ENCODE data around the gene CHD3.

CHD3 gene

GRCh38 chr17:7897773-7898172 is 9.2 kb downstream of the CHD3 start:
- DNase-seq: no peak

- DNase-seq: no peak
Observed at GRCh38 chr17:7903154-7904103, 14.8 kb downstream of the CHD3 start.

- no peak for DNase-seq
Observed at GRCh38 chr17:7909089-7909488, 20.5 kb downstream of the CHD3 start.

DNA sequence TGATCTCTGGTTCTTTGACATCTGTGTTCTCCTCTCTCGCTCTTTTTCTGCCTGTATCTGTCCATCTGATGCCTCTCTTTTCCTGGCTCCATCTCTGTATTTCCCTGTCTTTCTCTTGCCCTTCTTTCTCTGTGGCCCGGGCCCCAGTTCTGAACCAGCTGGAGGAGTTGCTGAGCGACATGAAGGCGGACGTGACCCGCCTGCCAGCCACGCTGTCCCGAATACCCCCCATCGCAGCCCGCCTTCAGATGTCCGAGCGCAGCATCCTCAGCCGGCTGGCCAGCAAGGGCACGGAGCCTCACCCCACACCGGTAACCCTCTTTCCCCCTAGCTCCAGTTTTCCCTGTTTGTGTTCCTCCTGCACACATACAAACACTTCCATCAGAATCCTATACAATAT is 21.7 kb downstream of the CHD3 start:
- no peak for DNase-seq

- DNase-seq: no peak
Observed at GRCh38 chr17:7910711-7911110, 22.1 kb downstream of the CHD3 start.

DNA sequence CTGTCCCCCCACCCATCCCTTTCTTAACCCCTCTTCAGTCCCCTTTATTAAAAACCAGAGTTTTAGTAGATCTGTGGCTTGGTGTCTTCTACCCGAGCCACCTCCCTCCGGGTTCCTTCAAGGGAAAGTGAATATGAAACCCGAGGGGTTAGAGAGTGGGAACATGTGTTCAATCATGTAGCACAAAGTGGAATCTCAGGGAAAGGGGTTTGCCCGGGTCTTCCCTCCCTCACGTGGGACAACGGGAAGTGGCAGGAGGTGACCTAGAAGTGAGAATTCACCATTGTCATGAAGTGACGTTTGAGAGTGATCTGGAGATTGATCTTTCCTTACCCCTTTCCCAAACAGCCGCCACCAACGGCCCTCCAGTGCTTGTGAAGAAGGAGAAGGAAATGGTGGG is 22.5 kb downstream of the CHD3 start:
- no peak for DNase-seq

- DNase-seq: peak in 4 of 5 donors; percentile 20 to 82 (median 48)
Observed at GRCh38 chr17:7912927-7913524, 24.4 kb downstream of the CHD3 start.

GRCh38 chr17:7915179-7915610 is 26.6 kb downstream of the CHD3 start:
- DNase-seq: no peak

GRCh38 chr17:7915611-7916384 is 27.2 kb downstream of the CHD3 start, which contains the start of gene RNF227:
Gene RNF227, minus strand, starts transcription at chr17:7916289. Its CDS starts 94 bp downstream, at chr17:7916195.
- DNase-seq: peak; percentile 74 to 86 (median 77)

DNA sequence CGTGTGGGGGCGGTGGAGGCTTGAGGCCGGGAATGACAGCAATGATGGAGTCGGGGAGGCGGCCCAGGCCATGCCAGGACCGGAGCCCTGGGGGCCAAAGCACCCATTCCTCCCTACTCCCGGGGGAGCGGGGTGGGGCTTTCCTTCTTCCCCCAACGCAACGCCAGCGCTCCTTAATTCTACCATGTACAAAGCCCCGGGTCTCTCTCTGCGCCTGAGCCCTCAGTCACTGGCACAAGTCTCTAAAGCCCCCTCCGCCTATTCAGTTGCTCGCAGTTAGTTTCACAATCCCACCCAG is 27.7 kb downstream of the CHD3 start:
- peak in 1 of 5 donors; percentile 21 for DNase-seq

- DNase-seq: no peak
Observed at GRCh38 chr17:7916808-7917207, 28.2 kb downstream of the CHD3 start.

GRCh38 chr17:7922269-7922844 is 33.8 kb downstream of the CHD3 start:
- no peak for DNase-seq

- DNase-seq: peak; percentile 67 to 82 (median 75)
Observed at GRCh38 chr17:7922845-7923628, 34.4 kb downstream of the CHD3 start.

DNA sequence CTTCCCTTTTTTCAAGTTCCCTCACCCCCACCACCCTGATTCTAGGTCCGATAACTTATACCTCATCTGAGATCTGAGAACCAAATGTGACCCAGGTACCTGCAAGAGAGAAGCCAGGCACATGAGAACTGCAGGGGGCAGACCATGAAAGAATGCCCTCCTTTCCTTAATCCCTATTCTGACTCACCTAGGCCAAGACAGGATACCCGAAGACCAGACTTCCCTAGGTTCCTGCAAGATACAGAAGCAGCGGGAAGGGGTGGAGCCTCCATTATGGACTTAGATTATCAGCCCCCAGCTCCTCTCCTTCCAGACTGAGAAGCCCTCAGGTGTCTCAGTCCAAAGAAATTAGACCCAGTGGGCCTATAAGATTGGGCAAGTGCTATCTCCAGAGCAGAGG is 39.0 kb downstream of the CHD3 start:
- DNase-seq: no peak

DNA sequence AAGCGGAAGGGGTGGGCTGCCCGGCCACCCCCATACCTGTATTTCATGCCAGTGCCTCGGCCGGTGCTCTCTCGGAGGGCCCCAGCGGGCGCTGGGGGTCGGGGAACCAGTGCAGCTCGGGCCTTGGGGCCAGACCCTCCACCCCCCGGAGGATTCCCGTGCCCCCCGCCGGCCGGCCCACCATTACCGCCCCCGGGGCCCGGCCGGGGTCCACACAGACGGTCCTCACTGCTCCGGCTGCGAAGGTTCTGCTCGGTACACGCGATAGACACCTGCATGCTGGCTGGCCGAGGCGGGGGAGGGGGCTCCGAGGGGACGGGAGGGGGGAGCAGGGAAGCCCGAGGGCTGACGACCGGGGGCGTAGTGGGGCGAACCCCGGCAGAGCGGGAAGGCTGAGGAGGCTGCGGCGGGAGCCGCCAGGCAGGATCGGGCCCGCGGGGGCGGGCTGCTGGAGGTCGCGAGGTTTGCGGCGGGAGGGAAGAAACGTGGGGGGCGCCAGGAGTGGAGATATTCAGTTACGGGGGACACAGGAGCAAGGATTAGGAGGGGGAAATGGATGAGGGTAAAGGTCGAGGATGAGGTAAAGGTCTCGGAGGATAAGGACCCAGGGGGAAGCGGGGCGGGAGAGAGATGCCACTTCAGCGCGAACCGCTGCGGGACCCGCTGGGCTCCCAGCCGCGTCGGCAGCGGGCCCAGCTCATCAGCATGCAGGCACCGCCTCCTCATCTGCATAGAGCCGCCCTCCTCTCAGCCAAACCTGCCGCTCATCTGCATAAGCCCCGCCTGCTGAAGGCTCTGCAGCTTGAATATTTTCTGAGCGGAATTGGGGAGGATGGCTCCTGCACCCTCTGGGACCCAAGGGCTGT is 40.8 kb downstream of the CHD3 start, which contains the start of gene KCNAB3:
Gene KCNAB3, minus strand, starts transcription at position 699 of the 866 bp plus-strand sequence. Its CDS starts 421 bp downstream, at position 278.
- DNase-seq: peak; percentile 26 to 72 (median 55)

DNA sequence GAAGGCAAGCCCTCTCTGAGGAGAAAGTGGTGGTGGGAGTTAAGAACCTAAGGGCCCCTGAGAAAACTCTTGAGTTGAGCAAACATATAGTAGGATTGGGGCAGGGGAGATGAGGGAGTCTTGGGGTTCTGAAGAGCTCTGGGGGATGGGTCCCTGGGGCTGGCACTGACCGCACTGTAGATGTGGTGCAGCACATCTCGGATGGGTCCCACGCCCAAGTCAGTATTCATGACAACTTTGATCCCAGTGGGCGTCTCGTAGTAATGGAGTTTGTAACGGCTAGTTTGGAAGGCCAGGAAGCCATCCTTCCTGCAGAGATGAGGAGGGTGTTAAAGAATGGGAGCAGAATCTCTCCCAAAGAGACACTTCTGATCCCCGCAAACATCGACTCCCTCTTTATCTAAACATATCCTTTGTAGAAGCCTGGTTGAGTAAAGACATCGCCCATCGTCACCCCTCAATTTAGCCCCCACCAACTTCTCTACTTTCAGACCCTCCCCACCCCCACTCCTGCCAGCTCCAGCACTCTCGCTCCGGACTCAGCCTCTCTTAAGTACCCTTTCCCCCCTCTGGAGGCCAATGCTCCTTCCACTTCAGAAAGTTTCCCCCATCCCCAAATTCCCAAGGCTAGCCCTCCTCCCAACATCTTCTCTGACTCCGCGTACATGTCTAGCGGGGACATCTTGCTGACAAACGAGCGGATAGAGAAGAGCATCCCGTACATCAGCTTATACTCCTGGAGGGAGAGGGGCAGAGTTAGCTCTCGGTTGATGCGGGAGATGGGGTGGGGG is 42.4 kb downstream of the CHD3 start:
- no peak for DNase-seq

GRCh38 chr17:7931709-7932482 is 43.3 kb downstream of the CHD3 start, which contains the start of the genes CNTROB and TRAPPC1:
Gene CNTROB, plus strand, starts transcription at chr17:7932206. Its CDS starts 874 bp downstream, at chr17:7933080.
Gene TRAPPC1, minus strand, starts transcription at chr17:7931946. Its CDS starts 117 bp downstream, at chr17:7931829.
- peak; percentile 99 to 100 (median 99) for DNase-seq

DNA sequence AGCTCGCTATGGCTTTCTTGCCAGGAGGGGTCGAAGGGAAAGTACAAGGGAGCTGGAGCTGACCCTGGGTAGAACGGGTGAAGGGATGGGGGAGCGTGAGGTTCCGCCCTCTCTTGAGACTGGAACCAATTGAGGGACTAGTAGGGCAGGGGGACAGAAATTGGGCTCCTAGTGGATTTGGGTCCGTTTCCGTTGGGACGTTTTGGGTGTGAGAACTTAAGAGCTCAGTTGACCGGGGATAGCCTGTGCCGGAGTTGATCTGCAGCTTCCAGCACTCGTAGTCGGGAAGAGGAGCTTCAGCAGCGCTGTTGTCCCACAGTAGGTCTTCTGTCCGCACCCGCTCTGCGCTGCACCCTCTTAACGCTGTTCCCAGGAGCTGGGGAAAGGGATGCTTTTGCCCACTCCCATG is 43.9 kb downstream of the CHD3 start:
- no peak for DNase-seq

- DNase-seq: peak in 1 of 5 donors; percentile 43
Observed at GRCh38 chr17:7932949-7933348, 44.4 kb downstream of the CHD3 start.

Data from T-helper 1 cell (primary cell).